ENCODE data around the gene WDPCP. TPM values are rescaled to one million over a fixed set of nuclear protein-coding genes. Genes with fewer than 3 reads are reported as not detected.

Gene WDPCP
- total and polyA plus RNA-seq, 2 of the 8 experiments (the other 6 are each of a cell fraction or from before 2014, with no cell fraction given), result 9.3 to 25.8 TPM

- no peak for TF ChIP-seq ATF3 (IDR thresholded peaks at IDR 0.05; ENCODE audit: insufficient read depth, low read depth, low read length)
- TF ChIP-seq, protein P1, sequence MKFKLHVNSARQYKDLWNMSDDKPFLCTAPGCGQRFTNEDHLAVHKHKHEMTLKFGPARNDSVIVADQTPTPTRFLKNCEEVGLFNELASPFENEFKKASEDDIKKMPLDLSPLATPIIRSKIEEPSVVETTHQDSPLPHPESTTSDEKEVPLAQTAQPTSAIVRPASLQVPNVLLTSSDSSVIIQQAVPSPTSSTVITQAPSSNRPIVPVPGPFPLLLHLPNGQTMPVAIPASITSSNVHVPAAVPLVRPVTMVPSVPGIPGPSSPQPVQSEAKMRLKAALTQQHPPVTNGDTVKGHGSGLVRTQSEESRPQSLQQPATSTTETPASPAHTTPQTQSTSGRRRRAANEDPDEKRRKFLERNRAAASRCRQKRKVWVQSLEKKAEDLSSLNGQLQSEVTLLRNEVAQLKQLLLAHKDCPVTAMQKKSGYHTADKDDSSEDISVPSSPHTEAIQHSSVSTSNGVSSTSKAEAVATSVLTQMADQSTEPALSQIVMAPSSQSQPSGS (IDR thresholded peaks at IDR 0.05; ENCODE audit: low read length), result no peak
- TF ChIP-seq USF2 (IDR thresholded peaks at IDR 0.05; ENCODE audit: low read length), result no peak
- TF ChIP-seq PHF8 (conservative IDR thresholded peaks at IDR 0.05; ENCODE audit: low read depth, low read length), result peak; percentile 56; the same call in 1 of the 2 replicates
- no peak for TF ChIP-seq NANOG (IDR thresholded peaks at IDR 0.05; ENCODE audit: insufficient read depth, low read depth, low read length, poor library complexity, severe bottlenecking)
- no peak for TF ChIP-seq RXRA (IDR thresholded peaks at IDR 0.05; ENCODE audit: insufficient read depth, low read depth, low read length)
- TF ChIP-seq TAF1 (IDR thresholded peaks at IDR 0.05; ENCODE audit: low read depth, low read length), result peak; percentile 91
- TF ChIP-seq SUZ12 (IDR thresholded peaks at IDR 0.05; ENCODE audit: low read length), result no peak
- TF ChIP-seq CEBPB (IDR thresholded peaks at IDR 0.05; ENCODE audit: low read depth, low read length), result peak; percentile 96
- no peak for TF ChIP-seq BRCA1 (IDR thresholded peaks at IDR 0.05; ENCODE audit: low read depth, low read length)
- peak; percentile 98 for TF ChIP-seq SAP30 (IDR thresholded peaks at IDR 0.05; ENCODE audit: insufficient read depth, insufficient replicate concordance, low read length)
- TF ChIP-seq RAD21 (IDR thresholded peaks at IDR 0.05 in 1 of 2, conservative IDR thresholded peaks at IDR 0.05 in 1 of 2; ENCODE audit: low read depth in 2 of 2, low read length in 2 of 2), result no peak; a peak in 1 of 4 replicates
- TF ChIP-seq POU5F1 (IDR thresholded peaks at IDR 0.05; ENCODE audit: low read depth, low read length), result no peak
- TF ChIP-seq, protein P2, sequence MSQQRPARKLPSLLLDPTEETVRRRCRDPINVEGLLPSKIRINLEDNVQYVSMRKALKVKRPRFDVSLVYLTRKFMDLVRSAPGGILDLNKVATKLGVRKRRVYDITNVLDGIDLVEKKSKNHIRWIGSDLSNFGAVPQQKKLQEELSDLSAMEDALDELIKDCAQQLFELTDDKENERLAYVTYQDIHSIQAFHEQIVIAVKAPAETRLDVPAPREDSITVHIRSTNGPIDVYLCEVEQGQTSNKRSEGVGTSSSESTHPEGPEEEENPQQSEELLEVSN (IDR thresholded peaks at IDR 0.05), result no peak; the same call in 1 of the 2 replicates
- TF ChIP-seq CTBP2 (IDR thresholded peaks at IDR 0.05; ENCODE audit: borderline replicate concordance, insufficient read depth, insufficient read length, low read length), result peak; percentile 36
- TF ChIP-seq CBX5 (IDR thresholded peaks at IDR 0.05; ENCODE audit: low read depth, low read length), result no peak
Observed at GRCh38 chr2:63588385-63589147, at the start of gene WDPCP, which contains the start of gene MDH1 (continued).
